CD8-positive, alpha-beta memory T cell (primary cell): ENCODE measurements around the gene BAIAP2L1. TPM values are rescaled to one million over a fixed set of nuclear protein-coding genes. Genes with fewer than 3 reads are reported as not detected.
"Not testable (repeated sequence)": the region's sequence is repeated elsewhere in the genome, so short reads cannot be mapped to it uniquely, and the experiment has no call there.

Experiments used
- CTCF ChIA-PET: fragments of 350-600 bp; sonication (Branson Sonifier 250); formaldehyde crosslinking; loops from one replicate; lab custom pipeline; 2021; ENCODE audit warnings: antibody characterized with exemption; lab: Charles Lee
- POLR2A ChIA-PET: fragments of 350-600 bp; sonication (Branson Sonifier 250); formaldehyde crosslinking; loops from one replicate; lab custom pipeline; 2021; ENCODE audit warnings: antibody characterized with exemption; lab: Charles Lee
- DNase-seq, 5 donors: peaks; one replicate each; pipeline versions ENCODE4 v3.0.0 to v3.0.0-alpha.2; 2020 to 2022; ENCODE audit warnings: mixed read lengths in 1 of 5
- H3K27ac ChIP-seq: one replicate; pipeline ENCODE4 v1.7.0; 2013; ENCODE audit warnings: low read depth, mild to moderate bottlenecking, low read length, moderate library complexity
- H3K27me3 ChIP-seq: 2 replicates; pipeline ENCODE4 v1.7.0; 2013; ENCODE audit warnings: low read length, mild to moderate bottlenecking; ENCODE audit not compliant: insufficient read depth, poor library complexity, severe bottlenecking
- H3K36me3 ChIP-seq: 2 replicates; pipeline ENCODE4 v1.7.0; 2013; ENCODE audit warnings: mild to moderate bottlenecking, low read length, moderate library complexity; ENCODE audit not compliant: insufficient read depth
- H3K4me1 ChIP-seq: 2 replicates; pipeline ENCODE4 v1.7.0; 2013; ENCODE audit warnings: mild to moderate bottlenecking, low read length, moderate library complexity; ENCODE audit not compliant: insufficient read depth
- H3K4me3 ChIP-seq: 2 replicates; pipeline ENCODE4 v1.7.0; 2013; ENCODE audit warnings: mild to moderate bottlenecking, low read length
- H3K9me3 ChIP-seq: 2 replicates; pipeline ENCODE4 v1.7.0; 2013; ENCODE audit warnings: mild to moderate bottlenecking, low read length
- H3K27ac Mint-ChIP-seq, 8 donors: one replicate each; pipeline ENCODE4 v1.8.0; 2020 to 2021; ENCODE audit warnings: mixed read lengths in 8 of 8, mild to moderate bottlenecking in 6 of 8, inconsistent platforms in 3 of 8, moderate library complexity in 3 of 8
- H3K27me3 Mint-ChIP-seq, 2 donors: one replicate each; pipeline ENCODE4 v1.8.0; 2020 to 2021; ENCODE audit warnings: mixed read lengths in 2 of 2, mild to moderate bottlenecking in 1 of 2, moderate library complexity in 1 of 2
- H3K36me3 Mint-ChIP-seq, 3 donors: one replicate each; pipeline ENCODE4 v1.8.0; 2020 to 2021; ENCODE audit warnings: mixed read lengths in 3 of 3, inconsistent platforms in 1 of 3, mild to moderate bottlenecking in 1 of 3
- H3K4me1 Mint-ChIP-seq, 3 donors: one replicate each; pipeline ENCODE4 v1.8.0; 2020 to 2021; ENCODE audit warnings: mixed read lengths in 3 of 3, inconsistent platforms in 1 of 3, mild to moderate bottlenecking in 1 of 3
- H3K4me3 Mint-ChIP-seq, 7 donors: one replicate each; pipeline ENCODE4 v1.8.0; 2020 to 2021; ENCODE audit warnings: mixed read lengths in 7 of 7, mild to moderate bottlenecking in 6 of 7, moderate library complexity in 4 of 7, inconsistent platforms in 2 of 7
- H3K9me3 Mint-ChIP-seq, 5 donors: one replicate each; pipeline ENCODE4 v1.8.0; 2020 to 2022; ENCODE audit warnings: mixed read lengths in 5 of 5, mild to moderate bottlenecking in 3 of 5, moderate library complexity in 2 of 5, inconsistent platforms in 1 of 5
- polyA plus RNA-seq: library from polyadenylated mRNA; unstranded; fragments of 300-500 nt; fragmentation: Illumina TruSeq; gene quantifications from one replicate; pipeline ENCODE4 v1.2.3, GENCODE V29; 2021
- total RNA-seq, 2 experiments: library from RNA; stranded (reverse); gene quantifications; one replicate each; pipeline ENCODE4 v1.2.3, GENCODE V29; 2021

BAIAP2L1 gene
- total and polyA plus RNA-seq, 3 experiments from 2014 or later = 0.29 to 1.3 (median 0.58) TPM

GRCh38 chr7:98321301-98321700 lies 79.6 kb downstream of the BAIAP2L1 start:
- ChIA-PET POLR2A (no interaction called here), CTCF (no interaction called here)
- Mint-ChIP-seq H3K27ac (no peak overlapping the region), H3K4me1 (no peaks in the 10 kb centered on the region), H3K4me3 (no peak overlapping the region), H3K9me3 (no peaks in the 10 kb centered on the region), H3K36me3 (no peaks in the 10 kb centered on the region), H3K27me3 (peaks cover 15 to 36% of the 10 kb centered on the region in 2 donors)
- Histone ChIP-seq H3K9me3 (no peaks in the 10 kb centered on the region), H3K27me3 (no peaks in the 10 kb centered on the region), H3K36me3 (no peaks in the 10 kb centered on the region), H3K4me1 (no peaks in the 10 kb centered on the region), H3K4me3 (no peak overlapping the region), H3K27ac (no peak overlapping the region)
- DNase-seq = no peak

GRCh38 chr7:98319176-98319575 lies 81.7 kb downstream of the BAIAP2L1 start:
- no peaks in the 10 kb centered on the region for H3K4me1 Mint-ChIP-seq
- ChIA-PET POLR2A (no interaction called here), CTCF (no interaction called here)
- Histone ChIP-seq H3K27me3 (no peaks in the 10 kb centered on the region), H3K36me3 (no peaks in the 10 kb centered on the region), H3K4me3 (no peak overlapping the region), H3K4me1 (no peaks in the 10 kb centered on the region), H3K9me3 (no peaks in the 10 kb centered on the region), H3K27ac (no peak overlapping the region)
- H3K27me3 Mint-ChIP-seq = peaks cover 15 to 29% of the 10 kb centered on the region in 2 donors
- no peak overlapping the region for H3K4me3 Mint-ChIP-seq
- no peaks in the 10 kb centered on the region for H3K36me3 Mint-ChIP-seq
- DNase-seq = no peak
- no peak overlapping the region for H3K27ac Mint-ChIP-seq
- H3K9me3 Mint-ChIP-seq = peaks cover 0 to 3% (median 0%) of the 10 kb centered on the region in 5 donors

- no peaks in the 10 kb centered on the region for H3K4me1 ChIP-seq
- ChIA-PET POLR2A (no interaction called here), CTCF (no interaction called here)
- H3K4me3 ChIP-seq = no peak overlapping the region
- Mint-ChIP-seq H3K36me3 (no peaks in the 10 kb centered on the region), H3K27me3 (peaks cover 2 to 16% of the 10 kb centered on the region in 2 donors), H3K27ac (peak overlapping the region in 1 of 8 donors; percentile 51), H3K4me1 (no peaks in the 10 kb centered on the region), H3K9me3 (peaks cover 0 to 3% (median 0%) of the 10 kb centered on the region in 5 donors), H3K4me3 (no peak overlapping the region)
- no peak overlapping the region for H3K27ac ChIP-seq
- no peaks in the 10 kb centered on the region for H3K36me3 ChIP-seq
- no peak for DNase-seq
- H3K9me3 ChIP-seq = no peaks in the 10 kb centered on the region
- H3K27me3 ChIP-seq = no peaks in the 10 kb centered on the region
Measured at GRCh38 chr7:98317366-98318040, 83.4 kb downstream of the BAIAP2L1 start.

- H3K4me1 Mint-ChIP-seq, H3K4me3 ChIP-seq, H3K27ac Mint-ChIP-seq, H3K9me3 ChIP-seq, H3K27ac ChIP-seq, H3K4me3 Mint-ChIP-seq, DNase-seq, CTCF ChIA-PET, POLR2A ChIA-PET, H3K27me3 ChIP-seq, H3K36me3 ChIP-seq, H3K4me1 ChIP-seq, H3K9me3 Mint-ChIP-seq, H3K27me3 Mint-ChIP-seq, H3K36me3 Mint-ChIP-seq: not testable (repeated sequence)
Measured at GRCh38 chr7:98315994-98316527, 84.8 kb downstream of the BAIAP2L1 start.

- H3K27me3 Mint-ChIP-seq = peaks cover 0 to 4% of the 10 kb centered on the region in 2 donors
- Histone ChIP-seq H3K27ac (no peak overlapping the region), H3K27me3 (no peaks in the 10 kb centered on the region), H3K36me3 (no peaks in the 10 kb centered on the region), H3K4me1 (no peaks in the 10 kb centered on the region), H3K4me3 (no peak overlapping the region), H3K9me3 (no peaks in the 10 kb centered on the region)
- H3K36me3 Mint-ChIP-seq = no peaks in the 10 kb centered on the region
- POLR2A ChIA-PET = no interaction called here
- no peak overlapping the region for H3K4me3 Mint-ChIP-seq
- H3K27ac Mint-ChIP-seq = no peak overlapping the region
- CTCF ChIA-PET = no interaction called here
- H3K9me3 Mint-ChIP-seq = peaks cover 0 to 3% (median 0%) of the 10 kb centered on the region in 5 donors
- no peaks in the 10 kb centered on the region for H3K4me1 Mint-ChIP-seq
- no peak for DNase-seq
Measured at GRCh38 chr7:98315318-98315993, 85.4 kb downstream of the BAIAP2L1 start.

- H3K36me3 Mint-ChIP-seq = no peaks in the 10 kb centered on the region
Measured at GRCh38 chr7:98314469-98314868, 86.4 kb downstream of the BAIAP2L1 start.

GRCh38 chr7:98312201-98312600 lies 88.7 kb downstream of the BAIAP2L1 start:
- POLR2A ChIA-PET = no interaction called here
- H3K27ac ChIP-seq = no peak overlapping the region
- H3K9me3 Mint-ChIP-seq = peaks cover 0 to 3% (median 0%) of the 10 kb centered on the region in 5 donors
- no peaks in the 10 kb centered on the region for H3K4me1 Mint-ChIP-seq
- H3K36me3 Mint-ChIP-seq = peaks cover 0 to 2% (median 0%) of the 10 kb centered on the region in 3 donors
- CTCF ChIA-PET = no interaction called here
- no peak overlapping the region for H3K4me3 Mint-ChIP-seq
- DNase-seq = no peak
- H3K27ac Mint-ChIP-seq = no peak overlapping the region
- no peaks in the 10 kb centered on the region for H3K9me3 ChIP-seq
- no peak overlapping the region for H3K4me3 ChIP-seq
- no peaks in the 10 kb centered on the region for H3K4me1 ChIP-seq
- H3K27me3 Mint-ChIP-seq = no peaks in the 10 kb centered on the region
- H3K36me3 ChIP-seq = no peaks in the 10 kb centered on the region
- H3K27me3 ChIP-seq = no peaks in the 10 kb centered on the region

More at GRCh38 chr7:98314469-98314868, 86.4 kb downstream of the BAIAP2L1 start:
- Histone ChIP-seq H3K9me3 (no peaks in the 10 kb centered on the region), H3K4me3 (no peak overlapping the region), H3K27me3 (no peaks in the 10 kb centered on the region), H3K36me3 (no peaks in the 10 kb centered on the region), H3K4me1 (no peaks in the 10 kb centered on the region), H3K27ac (no peak overlapping the region)
- Mint-ChIP-seq H3K27me3 (peaks cover 0 to 4% of the 10 kb centered on the region in 2 donors), H3K4me1 (no peaks in the 10 kb centered on the region), H3K9me3 (peaks cover 0 to 3% (median 0%) of the 10 kb centered on the region in 5 donors), H3K27ac (no peak overlapping the region), H3K4me3 (no peak overlapping the region)
- ChIA-PET CTCF (no interaction called here), POLR2A (no interaction called here)
- no peak for DNase-seq

GRCh38 chr7:98309566-98309965 lies 91.3 kb downstream of the BAIAP2L1 start:
- no peak overlapping the region for H3K4me3 ChIP-seq
- no peaks in the 10 kb centered on the region for H3K27me3 ChIP-seq
- H3K36me3 ChIP-seq = no peaks in the 10 kb centered on the region
- no peak overlapping the region for H3K27ac ChIP-seq
- H3K27ac Mint-ChIP-seq = no peak overlapping the region
- H3K9me3 Mint-ChIP-seq = no peaks in the 10 kb centered on the region
- peaks cover 0 to 2% of the 10 kb centered on the region in 2 donors for H3K27me3 Mint-ChIP-seq
- ChIA-PET CTCF (no interaction called here), POLR2A (no interaction called here)
- H3K4me1 ChIP-seq = no peaks in the 10 kb centered on the region
- H3K9me3 ChIP-seq = no peaks in the 10 kb centered on the region
- no peaks in the 10 kb centered on the region for H3K4me1 Mint-ChIP-seq
- H3K36me3 Mint-ChIP-seq = peaks cover 0 to 2% (median 0%) of the 10 kb centered on the region in 3 donors
- no peak overlapping the region for H3K4me3 Mint-ChIP-seq
- DNase-seq = no peak
